IMR-90 (cell line): Measurements from ENCODE around the gene POMT2. TPM values are rescaled to one million over a fixed set of nuclear protein-coding genes. Genes with fewer than 3 reads are reported as not detected.

Experiments
- ATAC-seq: fragments of 200-7000 bp; cut with Tn5 transposase; 2 replicates; pipeline ENCODE4 v1.9.1; 2020; ENCODE audit warnings: low read depth, mild to moderate bottlenecking, moderate library complexity
- BruUV-seq: library from RNA; stranded (reverse); fragments of 400-500 nt; replicated peaks from 2 replicates; lab custom pipeline; 2021; lab: Mats Ljungman, UMichigan
- CTCF ChIA-PET: fragments of 300-600 bp; formaldehyde crosslinking; extraction: SDS; loops from one replicate; lab custom pipeline; 2021; ENCODE audit warnings: antibody characterized with exemption; lab: Yijun Ruan, JAX
- POLR2A ChIA-PET: fragments of 300-600 bp; sonication (Branson Sonifier 250); formaldehyde crosslinking; loops from one replicate; lab custom pipeline; 2022; ENCODE audit warnings: antibody characterized with exemption; ENCODE audit not compliant: unreplicated experiment; lab: Charles Lee
- DNase-seq: peaks from one replicate; pipeline ENCODE4 v3.0.0; 2013
- H2AFZ ChIP-seq: replicated peaks from 2 replicates; pipeline ENCODE3; 2013; ENCODE audit warnings: low read length, mild to moderate bottlenecking; ENCODE audit not compliant: poor library complexity
- H2AK5ac ChIP-seq: 2 replicates; pipeline ENCODE4 v1.6.1; 2013; ENCODE audit warnings: low read depth, low read length, inconsistent platforms
- H2AK9ac ChIP-seq: replicated peaks from 2 replicates; pipeline ENCODE3; 2013; ENCODE audit warnings: mild to moderate bottlenecking, low read depth, low read length, moderate library complexity; ENCODE audit not compliant: poor library complexity
- H2BK120ac ChIP-seq: 2 replicates; pipeline ENCODE4 v1.6.1; 2013; ENCODE audit warnings: low read depth, low read length, inconsistent platforms
- H2BK15ac ChIP-seq: 3 replicates; pipeline ENCODE4 v1.6.1; 2013; ENCODE audit warnings: low read depth, low read length, inconsistent platforms
- H2BK20ac ChIP-seq: 2 replicates; pipeline ENCODE4 v1.6.1; 2013; ENCODE audit warnings: low read depth, mild to moderate bottlenecking, inconsistent platforms, low read length, moderate library complexity
- H2BK5ac ChIP-seq: 2 replicates; pipeline ENCODE4 v1.6.1; 2013; ENCODE audit warnings: mild to moderate bottlenecking, low read depth, low read length, inconsistent platforms; ENCODE audit not compliant: poor library complexity, severe bottlenecking
- H3K14ac ChIP-seq: replicated peaks from 2 replicates; pipeline ENCODE4 v1.6.1; 2013; ENCODE audit warnings: low read depth, low read length, inconsistent platforms
- H3K18ac ChIP-seq: 2 replicates; pipeline ENCODE4 v1.6.1; 2013; ENCODE audit warnings: low read depth, low read length, control low read depth
- H3K23ac ChIP-seq: 2 replicates; pipeline ENCODE4 v1.6.1; 2013; ENCODE audit warnings: low read depth, low read length, inconsistent platforms
- H3K27ac ChIP-seq: 2 replicates; pipeline ENCODE4 v1.5.1; 2013; ENCODE audit warnings: mild to moderate bottlenecking, control low read depth, low read length; ENCODE audit not compliant: insufficient read depth
- H3K27me3 ChIP-seq: 2 replicates; pipeline ENCODE4 v1.6.1; 2013; ENCODE audit warnings: low read length; ENCODE audit not compliant: control insufficient read depth, insufficient read depth
- H3K36me3 ChIP-seq: 2 replicates; pipeline ENCODE4 v1.6.1; 2013; ENCODE audit warnings: low read length, mixed read lengths; ENCODE audit not compliant: control insufficient read depth, insufficient read depth
- H3K4ac ChIP-seq: 2 replicates; pipeline ENCODE4 v1.6.1; 2013; ENCODE audit warnings: low read depth, low read length, inconsistent platforms
- H3K4me1 ChIP-seq: 2 replicates; pipeline ENCODE4 v1.6.1; 2013; ENCODE audit warnings: low read length, mixed read lengths; ENCODE audit not compliant: control insufficient read depth, insufficient read depth
- H3K4me2 ChIP-seq: 2 replicates; pipeline ENCODE4 v1.6.1; 2013; ENCODE audit warnings: low read depth, mild to moderate bottlenecking, control low read depth, low read length, moderate library complexity
- H3K4me3 ChIP-seq: 2 replicates; pipeline ENCODE4 v1.5.1; 2013; ENCODE audit warnings: low read depth, mild to moderate bottlenecking, control low read depth, low read length, moderate library complexity; ENCODE audit not compliant: insufficient read depth
- H3K56ac ChIP-seq: 2 replicates; pipeline ENCODE4 v1.6.1; 2013; ENCODE audit warnings: low read length, inconsistent platforms; ENCODE audit not compliant: insufficient read depth; ENCODE audit errors: extremely low read depth
- H3K79me1 ChIP-seq, 2 experiments: 2 replicates each; pipeline ENCODE4 v1.6.1; 2013; ENCODE audit warnings: low read length in 2 of 2, inconsistent platforms in 1 of 2, low read depth in 1 of 2
- H3K9ac ChIP-seq: 2 replicates; pipeline ENCODE4 v1.6.1; 2013; ENCODE audit warnings: low read depth, low read length, control low read depth
- H3K9me1 ChIP-seq: 2 replicates; pipeline ENCODE4 v1.6.1; 2013; ENCODE audit warnings: low read length, inconsistent platforms; ENCODE audit not compliant: insufficient read depth
- H3K9me3 ChIP-seq: 2 replicates; pipeline ENCODE4 v1.6.1; 2013; ENCODE audit warnings: low read length; ENCODE audit not compliant: control insufficient read depth, insufficient read depth
- H4K20me1 ChIP-seq: 2 replicates; pipeline ENCODE4 v1.6.1; 2013; ENCODE audit warnings: low read length, inconsistent platforms; ENCODE audit not compliant: insufficient read depth
- H4K5ac ChIP-seq: 2 replicates; pipeline ENCODE4 v1.6.1; 2013; ENCODE audit warnings: mild to moderate bottlenecking, low read depth, low read length, control low read depth
- H4K8ac ChIP-seq, 2 experiments: 2 replicates each; pipeline ENCODE4 v1.6.1; 2013; ENCODE audit warnings: low read depth in 2 of 2, low read length in 2 of 2, control low read depth in 1 of 2, inconsistent platforms in 1 of 2
- H4K91ac ChIP-seq: 2 replicates; pipeline ENCODE4 v1.6.1; 2013; ENCODE audit warnings: low read depth, low read length, inconsistent platforms; ENCODE audit not compliant: insufficient read depth
- BHLHE40 ChIP-seq: fragments of 150-350 bp; IDR thresholded peaks from 2 replicates; pipeline ENCODE4 v1.6.1; 2016; ENCODE audit warnings: mild to moderate bottlenecking, low read depth, low read length
- CEBPB ChIP-seq: IDR thresholded peaks from 2 replicates; pipeline ENCODE4 v1.6.1; 2012; ENCODE audit warnings: low read depth, low read length, improper control_type of control experiment
- CHD1 ChIP-seq: IDR thresholded peaks from 2 replicates; pipeline ENCODE4 v1.6.1; 2012; ENCODE audit warnings: low read depth, low read length, improper control_type of control experiment
- CTCF ChIP-seq: conservative IDR thresholded peaks from 2 replicates; pipeline ENCODE4 v1.5.1; 2012; ENCODE audit warnings: mild to moderate bottlenecking, low read depth, low read length, improper control_type of control experiment
- ELK1 ChIP-seq: fragments of 150-350 bp; IDR thresholded peaks from 2 replicates; pipeline ENCODE4 v1.6.1; 2016; ENCODE audit warnings: low read depth, mild to moderate bottlenecking, low read length, moderate library complexity, borderline replicate concordance
- FOS ChIP-seq: fragments of 150-350 bp; IDR thresholded peaks from 2 replicates; pipeline ENCODE4 v1.6.1; 2016; ENCODE audit warnings: low read depth, low read length
- MXI1 ChIP-seq: IDR thresholded peaks from 2 replicates; pipeline ENCODE4 v1.6.1; 2012; ENCODE audit warnings: low read depth, mild to moderate bottlenecking, low read length, moderate library complexity, borderline replicate concordance
- NFE2L2 ChIP-seq: fragments of 150-350 bp; IDR thresholded peaks from 2 replicates; pipeline ENCODE4 v1.6.1; 2016; ENCODE audit warnings: low read depth, mild to moderate bottlenecking, low read length
- POLR2A ChIP-seq: IDR thresholded peaks from 2 replicates; pipeline ENCODE4 v1.6.1; 2012; ENCODE audit warnings: mild to moderate bottlenecking, low read depth, low read length
- RAD21 ChIP-seq: IDR thresholded peaks from 2 replicates; pipeline ENCODE4 v1.6.1; 2012; ENCODE audit warnings: low read length, improper control_type of control experiment
- RCOR1 ChIP-seq: IDR thresholded peaks from 2 replicates; pipeline ENCODE4 v1.6.1; 2012; ENCODE audit warnings: mild to moderate bottlenecking, low read length, improper control_type of control experiment; ENCODE audit not compliant: insufficient replicate concordance
- RFX5 ChIP-seq: IDR thresholded peaks from 2 replicates; pipeline ENCODE4 v1.8.0; 2012; ENCODE audit warnings: low read depth, mild to moderate bottlenecking, low read length, moderate library complexity
- SMC3 ChIP-seq: fragments of 150-350 bp; IDR thresholded peaks from 2 replicates; pipeline ENCODE4 v1.6.1; 2016; ENCODE audit warnings: low read depth, mild to moderate bottlenecking, antibody characterized with exemption, low read length, moderate library complexity
- USF2 ChIP-seq: fragments of 150-350 bp; IDR thresholded peaks from 2 replicates; pipeline ENCODE4 v1.6.1; 2017; ENCODE audit warnings: mild to moderate bottlenecking, antibody characterized with exemption, low read length, low read depth
- WGBS, 2 experiments: methylation state at CpG; one replicate each; pipeline versions ENCODE4 v1.1.5 to v1.1.7; 2013; ENCODE audit warnings: missing lambda C conversion rate in 2 of 2; ENCODE audit not compliant: insufficient read length in 1 of 2; ENCODE audit errors: extremely low coverage in 2 of 2; 5-methylcytosine and 5-hydroxymethylcytosine counted together
- dilution Hi-C: fragments of 300-500 bp; cut with HindIII; formaldehyde crosslinking; loops from one replicate; pipeline ENCODE4 v1.14.3; 2018; ENCODE audit warnings: low sequenced_read_pairs; ENCODE audit not compliant: unreplicated experiment
- in situ Hi-C: fragments of 300-500 bp; cut with MboI; formaldehyde crosslinking; loops from 3 replicates; pipeline ENCODE4 v1.14.3; 2019; ENCODE audit warnings: low sequenced_read_pairs, inconsistent platforms, mixed read lengths
- intact Hi-C: fragments of 100-400 bp; cut with micrococcal nuclease; formaldehyde crosslinking; loops from 2 replicates; pipeline ENCODE4 v1.10.0; 2022
- polyA plus RNA-seq, 3 experiments: library from polyadenylated mRNA; depleted of rRNA; stranded (reverse); fragments of >200 nt; gene quantifications; 2 replicates each; pipeline ENCODE4 v1.2.3, GENCODE V29; 2012; ENCODE audit warnings: low replicate concordance in 1 of 3
- total RNA-seq: library from RNA; depleted of rRNA; stranded (reverse); fragments of >200 nt; gene quantifications from 2 replicates; pipeline ENCODE4 v1.2.3, GENCODE V29; 2012

POMT2 gene
- total and polyA plus RNA-seq, 2 of the 4 experiments (the other 2 are of a cell fraction): 6.5 to 13.0 TPM

GRCh38 chr14:77296906-77297305, 23.8 kb downstream of the POMT2 start:
- H3K4me2 ChIP-seq: no peak overlapping the region
- dilution Hi-C loops: no loop called here
- H3K9ac ChIP-seq: no peak overlapping the region
- no peak overlapping the region for H2AK9ac ChIP-seq
- peaks cover 3% of the 10 kb centered on the region; the same call in 1 of the 2 replicates for H3K9me1 ChIP-seq
- WGBS, 2 experiments: 82% methylated on average over 5 of the region's 8 CpGs; no CpG with 5 or more reads in 1 of the 2 experiments
- ChIA-PET CTCF (no interaction called here), POLR2A (no interaction called here)
- no peaks in the 10 kb centered on the region for H3K9me3 ChIP-seq
- no peak for ATAC-seq
- H3K4me1 ChIP-seq: no peaks in the 10 kb centered on the region; the same call in 1 of the 2 replicates
- no peak for DNase-seq
- no peak overlapping the region for H2BK5ac ChIP-seq
- no peak overlapping the region for H3K56ac ChIP-seq
- peaks cover 15% of the 10 kb centered on the region for H3K36me3 ChIP-seq
- no peak overlapping the region for H2AFZ ChIP-seq
- H3K4ac ChIP-seq: no peak overlapping the region
- H3K79me1 ChIP-seq: peaks cover 2 to 8% of the 10 kb centered on the region in 2 experiments; a peak in 3 of 4 replicates
- H2BK15ac ChIP-seq: no peak overlapping the region
- no peaks in the 10 kb centered on the region for H3K27me3 ChIP-seq
- no peak overlapping the region for H4K5ac ChIP-seq
- H2BK120ac ChIP-seq: no peak overlapping the region
- no peak overlapping the region for H4K8ac ChIP-seq
- H3K23ac ChIP-seq: no peak overlapping the region
- no peak overlapping the region for H3K27ac ChIP-seq
- H3K14ac ChIP-seq: no peak overlapping the region
- H4K91ac ChIP-seq: no peak overlapping the region
- H4K20me1 ChIP-seq: peaks cover 3% of the 10 kb centered on the region; the same call in 1 of the 2 replicates
- H2AK5ac ChIP-seq: no peak overlapping the region
- no peak overlapping the region for H3K18ac ChIP-seq
- TF ChIP-seq SMC3: no peak
- no peak for TF ChIP-seq USF2
- no peak for TF ChIP-seq CTCF
- no peak for TF ChIP-seq ELK1
- TF ChIP-seq RFX5: no peak
- TF ChIP-seq MXI1: no peak
- TF ChIP-seq RAD21: no peak
- no peak for TF ChIP-seq POLR2A
- TF ChIP-seq FOS: no peak
- no peak for TF ChIP-seq BHLHE40
- TF ChIP-seq CHD1: no peak
- no peak for TF ChIP-seq RCOR1
- no peak for TF ChIP-seq NFE2L2
- TF ChIP-seq CEBPB: no peak
- H3K4me3 ChIP-seq: no peak overlapping the region
- in situ Hi-C loops: loop anchor here (10.0 kb wide), 1 partner anchor 248 kb away; no protein-coding TSS in a partner anchor
- BruUV-seq: no TSS peak
- intact Hi-C loops: no loop called here
- H2BK20ac ChIP-seq: no peak overlapping the region
